SW 1271 (cell line): ENCODE data around the gene STMP1.
"Not testable (repeated sequence)": the region's sequence is repeated elsewhere in the genome, so short reads cannot be mapped to it uniquely, and the experiment has no call there.

Experiments
- DNase-seq, 2 experiments: peaks; one replicate each; lab custom pipeline; 2025; lab: John Stamatoyannopoulos, UW

STMP1 gene

DNA sequence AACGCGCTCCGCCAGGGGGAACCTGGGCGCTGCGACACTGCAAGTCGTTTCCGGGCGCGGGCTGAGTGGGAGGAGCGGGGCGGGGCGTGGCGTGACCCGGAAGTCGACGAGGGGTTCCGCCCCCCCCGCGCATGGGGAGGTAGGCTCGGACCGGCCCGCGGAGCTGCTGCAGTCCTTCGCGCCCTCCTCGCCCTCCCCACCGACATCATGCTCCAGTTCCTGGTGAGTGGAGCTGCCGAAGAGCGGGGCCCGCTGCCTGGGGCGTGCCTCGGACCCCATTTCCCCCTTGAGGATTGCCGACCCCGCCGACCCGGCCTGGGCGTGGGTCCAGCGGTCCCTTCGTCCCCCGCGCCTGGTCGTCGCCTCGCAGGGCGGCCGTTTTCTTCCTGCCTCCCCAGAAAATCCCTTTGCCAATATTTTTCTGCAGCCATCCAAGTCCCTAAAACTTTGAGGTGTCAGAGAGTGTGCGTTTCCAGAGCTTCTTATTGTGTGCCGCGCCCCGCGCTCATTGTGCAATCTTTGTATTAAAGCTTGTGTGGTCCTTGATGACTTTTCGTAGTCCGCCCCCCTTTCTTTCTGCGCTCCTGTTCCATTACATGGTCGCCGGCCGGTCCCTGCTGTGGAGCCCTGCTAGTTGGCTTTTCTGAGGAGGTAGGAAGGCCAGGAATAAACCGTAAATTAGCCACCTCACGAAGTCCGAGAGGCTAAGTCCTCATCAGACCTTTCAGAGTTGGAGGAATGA is at the start of gene STMP1:
Gene STMP1 (plus strand): TSS at position 142 of the 742 bp plus-strand sequence.
- peak; percentile 72 to 87 for DNase-seq

DNA sequence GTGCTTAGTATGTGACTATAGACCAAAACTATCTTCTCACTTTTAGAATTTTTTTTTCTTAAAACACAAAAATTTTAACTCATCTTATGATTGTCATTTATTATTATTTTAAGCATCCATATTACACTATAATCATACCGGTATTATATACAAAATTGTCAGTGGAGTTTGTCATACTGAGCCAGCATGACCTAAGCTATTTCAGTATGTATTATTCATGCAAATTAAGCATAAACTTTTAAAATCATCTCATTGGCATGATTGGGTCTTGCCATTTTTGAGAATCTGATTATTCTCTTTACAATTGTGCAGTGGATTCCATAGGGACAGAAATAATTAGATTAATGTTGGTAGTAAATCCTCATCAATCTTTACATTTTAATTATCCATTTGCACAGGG is 46.2 kb upstream of the STMP1 start:
- no peak for DNase-seq

DNA sequence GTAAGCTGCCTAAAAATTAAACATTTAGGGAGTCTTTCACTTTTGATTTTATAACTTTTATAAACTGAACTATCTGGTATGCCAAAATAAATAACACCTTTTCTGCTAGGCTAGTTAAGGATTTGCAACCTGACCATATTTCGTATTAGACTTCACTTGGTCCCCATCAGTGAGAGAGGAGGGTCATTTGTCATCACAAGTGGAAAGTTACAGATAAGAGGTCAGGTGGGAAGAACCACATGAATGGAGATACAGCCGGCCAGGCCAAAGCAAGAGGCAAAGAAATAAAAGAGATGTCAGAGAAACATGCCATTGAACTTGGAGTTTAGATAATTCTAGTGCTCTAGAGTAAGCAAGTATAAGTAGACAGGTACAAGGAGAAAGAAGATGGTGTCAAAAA is 44.5 kb upstream of the STMP1 start:
- DNase-seq, result no peak

DNA sequence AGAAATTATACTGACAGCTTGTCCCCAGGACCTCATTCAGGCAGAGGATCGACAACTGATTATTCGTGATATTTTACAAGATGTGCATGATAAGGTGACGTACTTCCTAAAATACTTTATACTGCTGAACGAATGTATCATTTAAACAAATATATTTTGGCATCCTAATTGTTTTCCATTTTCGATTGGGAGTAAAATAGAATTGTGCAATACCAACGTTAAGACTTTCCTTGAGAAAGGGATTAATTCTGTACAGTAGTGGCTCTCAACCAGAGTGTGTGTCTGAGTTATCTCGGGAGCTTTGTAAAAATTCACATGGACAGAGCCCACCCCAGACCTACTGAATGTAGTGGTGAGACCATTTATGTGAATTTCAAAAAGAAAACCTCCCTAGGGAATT is 43.8 kb upstream of the STMP1 start:
- DNase-seq, result no peak

DNA sequence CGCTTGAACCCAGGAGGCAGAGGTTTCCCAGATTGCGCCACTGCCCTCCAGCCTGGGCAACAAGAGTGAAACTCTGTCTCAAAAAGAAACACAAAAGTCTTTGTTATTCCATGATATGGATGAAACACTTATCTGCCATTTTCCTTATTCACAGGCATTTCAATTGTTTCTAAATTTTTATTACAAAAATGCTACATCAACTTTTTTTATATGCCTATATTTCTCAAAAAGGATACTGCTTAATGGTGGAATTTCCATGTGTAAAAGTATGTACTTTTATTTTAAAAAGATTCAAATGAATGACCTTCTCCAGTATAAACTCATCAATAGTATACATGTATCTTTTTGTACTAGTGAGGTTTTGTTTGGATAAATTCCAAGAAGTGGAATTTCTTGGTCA is 41.9 kb upstream of the STMP1 start:
- no peak for DNase-seq

DNA sequence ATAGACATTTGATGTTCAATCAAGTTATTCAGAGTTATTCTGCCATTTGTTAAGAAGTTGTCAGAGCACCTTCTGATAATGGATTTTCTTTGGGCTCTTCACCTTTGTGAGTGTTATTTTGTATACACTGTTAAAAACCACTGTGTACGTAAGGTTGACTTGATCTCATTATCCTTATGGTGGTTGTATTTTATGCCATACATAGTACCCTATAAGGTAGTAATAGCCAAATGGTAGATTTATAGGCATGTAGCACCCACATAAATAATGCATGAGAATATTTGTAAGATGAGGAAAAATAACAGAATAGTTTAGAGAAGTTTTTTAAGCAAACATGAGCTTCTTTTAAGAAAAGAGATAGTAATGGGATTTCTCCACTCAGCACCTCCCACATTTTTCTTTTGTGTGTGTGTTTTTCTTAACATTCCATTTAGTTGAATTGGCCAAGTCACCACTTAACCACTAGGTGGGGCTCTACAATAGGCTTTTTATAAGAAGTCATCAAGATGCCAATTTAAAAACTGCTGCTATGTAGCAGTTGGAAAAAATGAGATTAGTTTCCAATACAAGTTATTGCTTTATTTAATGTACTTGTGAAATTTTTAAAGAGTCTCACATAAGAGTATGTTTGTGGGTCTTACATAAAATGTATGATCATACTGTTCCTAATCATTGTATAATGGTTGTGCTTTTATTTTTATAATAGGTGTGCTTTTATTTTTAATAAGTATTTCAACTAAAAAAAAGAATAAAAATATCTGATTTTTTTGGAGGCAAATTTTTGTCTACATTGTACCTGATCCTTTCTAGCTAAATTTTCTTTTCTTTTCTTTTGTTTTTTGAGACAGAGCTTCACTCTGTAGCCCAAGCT is 41.1 kb upstream of the STMP1 start:
- peak; percentile 43 to 74 for DNase-seq

DNA sequence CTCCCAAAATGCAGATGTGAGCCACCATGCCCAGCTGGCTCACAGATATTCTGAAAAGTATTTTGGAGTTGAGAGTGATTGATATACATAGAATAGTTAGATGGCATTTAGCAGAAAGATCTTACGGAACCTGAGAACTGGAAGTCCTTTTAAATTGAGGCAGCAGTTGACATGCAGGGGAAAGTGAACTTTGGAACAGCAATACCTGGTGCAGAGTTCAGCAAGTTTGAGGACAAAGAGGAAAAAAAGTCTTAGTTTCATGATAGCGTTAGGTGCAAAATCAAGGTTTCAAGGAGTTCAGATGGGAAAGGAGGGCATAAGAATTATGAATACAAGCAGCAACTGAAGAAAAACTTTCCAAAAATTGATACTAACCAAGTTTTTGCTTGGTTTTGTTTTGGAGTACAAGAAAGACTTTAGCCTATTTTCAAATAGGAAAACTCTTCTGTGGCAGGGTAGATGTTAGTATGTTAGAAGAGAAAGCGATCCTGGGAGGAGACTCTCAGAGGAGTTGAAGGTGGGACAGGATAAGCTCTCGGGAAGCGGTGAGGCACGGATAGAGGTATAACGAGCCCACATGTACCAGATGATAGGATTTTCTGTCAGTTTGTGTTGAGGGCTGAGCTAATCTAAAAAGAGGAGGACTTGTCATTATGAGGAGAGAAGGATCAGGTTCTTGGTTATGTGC is 28.0 kb upstream of the STMP1 start:
- DNase-seq, result no peak

DNA sequence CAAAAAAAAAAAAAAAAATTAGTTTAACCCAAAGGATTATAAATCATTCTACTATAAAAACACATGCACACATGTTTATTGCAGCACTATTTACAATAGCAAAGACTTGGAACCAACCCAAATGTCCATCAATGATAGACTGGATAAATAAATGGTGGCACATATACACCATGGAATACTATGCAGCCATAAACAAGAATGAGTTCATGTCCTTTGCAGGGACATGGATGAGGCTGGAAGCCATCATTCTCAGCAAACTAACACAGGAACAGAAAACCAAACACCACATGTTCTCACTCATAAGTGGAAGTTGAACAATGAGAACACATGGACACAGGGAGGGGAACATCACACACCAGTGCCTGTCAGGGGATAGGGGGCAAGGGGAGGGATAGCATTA is 22.6 kb upstream of the STMP1 start:
- not testable (repeated sequence) for DNase-seq

DNA sequence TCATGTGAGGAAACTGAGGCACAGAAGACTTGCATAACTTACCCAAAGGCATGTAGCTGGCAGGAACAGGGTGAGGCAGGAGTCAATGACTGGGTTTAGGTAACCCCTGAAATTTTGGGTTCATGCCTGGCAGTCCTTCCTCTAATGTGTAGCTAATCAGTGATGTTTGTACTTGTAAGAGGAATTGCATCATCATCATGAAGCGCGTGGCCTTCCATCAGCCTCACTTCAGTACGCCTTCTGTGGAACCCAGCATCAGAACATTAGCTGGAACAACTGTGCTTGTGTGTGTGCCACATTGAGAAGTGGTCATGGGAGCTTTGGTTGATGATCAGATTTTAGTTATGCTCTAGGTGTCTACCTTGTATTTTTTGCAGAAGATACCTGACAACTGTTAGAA is 18.2 kb upstream of the STMP1 start:
- DNase-seq, result no peak

DNA sequence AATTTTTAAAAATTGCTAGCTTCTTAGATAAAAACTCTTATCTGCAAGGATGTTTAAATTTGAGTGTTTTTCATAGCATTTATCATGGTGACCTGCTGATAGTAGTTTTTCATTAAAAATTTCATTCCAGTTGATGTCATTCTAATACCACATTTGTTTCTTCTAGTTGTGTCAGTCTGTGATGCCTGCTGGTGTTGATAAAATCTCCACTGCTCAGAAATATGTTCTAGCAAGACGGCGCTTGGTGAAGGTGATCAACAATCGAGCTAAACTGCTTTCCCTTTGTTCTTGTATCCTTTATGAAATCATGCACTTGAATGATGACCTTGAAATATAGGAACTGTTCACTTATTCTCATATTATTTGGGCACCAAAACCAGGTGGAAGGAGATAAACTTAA is 17.6 kb upstream of the STMP1 start:
- no peak for DNase-seq

DNA sequence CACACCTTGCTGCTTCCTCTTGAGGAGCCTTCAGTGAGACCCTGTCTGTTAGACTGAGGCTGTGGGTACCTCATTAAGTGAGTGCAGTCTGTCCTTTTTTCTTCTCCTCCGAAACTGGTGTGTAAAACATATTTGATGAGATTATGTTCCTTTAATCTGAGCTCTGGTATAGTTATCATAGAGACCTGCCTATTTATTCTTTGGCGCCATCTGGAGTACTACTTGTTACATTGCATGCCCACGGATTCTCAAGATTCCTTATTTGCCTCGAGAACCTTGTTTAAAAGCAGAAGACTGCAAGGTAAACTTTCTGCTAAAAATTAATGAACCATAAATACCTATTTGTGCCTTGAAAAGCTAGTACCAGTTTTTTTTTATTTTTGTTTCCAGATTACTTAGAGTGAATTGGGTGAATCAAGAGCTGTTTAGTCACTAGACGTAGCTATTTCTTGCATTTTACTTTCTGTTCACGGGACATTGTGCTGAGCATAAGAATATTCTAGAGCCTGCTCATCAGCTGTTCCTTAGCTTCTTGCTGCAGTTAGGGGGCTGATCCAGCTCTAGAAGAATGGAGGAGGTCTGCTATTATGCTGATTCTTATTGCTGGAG is 16.9 kb upstream of the STMP1 start:
- peak in 1 of 2 experiments; percentile 61 for DNase-seq

DNA sequence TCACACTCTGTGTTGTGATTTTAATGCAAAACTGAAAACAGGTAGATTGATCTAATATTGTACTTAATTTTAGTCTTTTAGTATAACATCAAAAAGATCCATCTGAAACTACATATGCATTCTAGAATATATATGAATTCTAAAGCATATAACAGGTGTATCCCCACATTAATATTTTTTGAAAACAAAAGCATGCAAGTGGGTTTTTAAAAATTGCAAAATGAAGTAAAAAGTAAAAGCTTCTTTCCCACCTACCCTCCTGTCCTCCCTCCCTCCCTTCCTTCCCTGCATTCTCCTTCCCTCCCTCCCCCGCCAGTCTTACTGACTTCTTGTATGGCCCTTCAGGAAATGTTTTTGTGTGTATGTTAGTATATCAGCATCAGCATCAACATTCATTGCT is 14.6 kb upstream of the STMP1 start:
- DNase-seq, result no peak

DNA sequence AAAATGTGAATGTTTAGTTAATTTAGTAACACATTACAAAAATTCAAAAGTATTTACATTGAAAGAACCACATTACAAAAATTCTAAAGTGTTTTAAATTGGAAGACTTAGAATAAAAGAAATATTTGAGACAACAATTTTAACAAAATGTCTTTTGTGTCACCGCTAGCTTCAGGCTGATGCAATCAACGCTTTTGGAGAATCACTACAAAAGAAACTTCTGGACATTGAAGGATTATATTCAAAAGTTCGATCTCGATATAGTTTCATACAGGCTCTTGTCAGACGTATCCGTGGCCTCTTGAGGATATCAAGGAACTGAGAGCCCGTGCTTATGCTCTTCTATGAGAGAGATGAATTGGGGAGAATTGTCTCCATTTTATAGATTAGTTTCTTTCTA is 14.1 kb upstream of the STMP1 start:
- DNase-seq, result no peak

DNA sequence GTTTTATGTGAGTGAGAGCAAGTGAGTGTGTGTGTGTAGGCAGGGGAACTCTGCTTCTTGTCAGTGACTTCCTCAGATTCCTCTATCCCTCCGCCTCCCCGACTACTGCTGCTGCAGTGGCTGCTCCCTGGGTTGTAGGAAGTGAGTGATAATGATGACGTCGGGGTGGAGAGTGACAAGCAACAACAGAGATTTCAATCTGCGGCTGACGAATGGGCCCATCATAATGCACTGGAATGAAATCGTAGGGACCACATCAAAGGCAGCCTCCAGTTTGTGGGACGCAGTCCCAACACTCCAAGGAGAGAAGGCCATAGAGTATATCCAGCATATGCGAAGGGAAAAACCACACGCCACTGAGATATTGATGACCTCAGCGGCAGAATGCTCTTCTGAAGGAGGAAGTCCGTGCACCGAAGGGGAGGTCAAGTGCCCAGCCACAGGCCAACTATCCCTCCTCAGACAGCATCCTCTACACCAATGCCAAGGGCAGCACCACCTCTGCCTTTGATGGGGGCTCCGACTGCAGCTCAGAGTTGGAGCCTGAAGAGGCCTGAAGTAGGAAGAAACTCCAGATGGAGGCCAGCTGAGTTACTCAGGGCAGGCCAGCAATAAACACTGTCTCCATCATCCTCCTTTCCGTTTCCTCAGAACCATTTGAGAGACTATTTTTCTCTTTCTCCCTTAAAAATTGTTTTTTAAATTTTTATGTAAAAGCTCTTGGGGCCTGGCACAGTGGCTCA is 11.3 kb upstream of the STMP1 start:
- DNase-seq, result no peak

DNA sequence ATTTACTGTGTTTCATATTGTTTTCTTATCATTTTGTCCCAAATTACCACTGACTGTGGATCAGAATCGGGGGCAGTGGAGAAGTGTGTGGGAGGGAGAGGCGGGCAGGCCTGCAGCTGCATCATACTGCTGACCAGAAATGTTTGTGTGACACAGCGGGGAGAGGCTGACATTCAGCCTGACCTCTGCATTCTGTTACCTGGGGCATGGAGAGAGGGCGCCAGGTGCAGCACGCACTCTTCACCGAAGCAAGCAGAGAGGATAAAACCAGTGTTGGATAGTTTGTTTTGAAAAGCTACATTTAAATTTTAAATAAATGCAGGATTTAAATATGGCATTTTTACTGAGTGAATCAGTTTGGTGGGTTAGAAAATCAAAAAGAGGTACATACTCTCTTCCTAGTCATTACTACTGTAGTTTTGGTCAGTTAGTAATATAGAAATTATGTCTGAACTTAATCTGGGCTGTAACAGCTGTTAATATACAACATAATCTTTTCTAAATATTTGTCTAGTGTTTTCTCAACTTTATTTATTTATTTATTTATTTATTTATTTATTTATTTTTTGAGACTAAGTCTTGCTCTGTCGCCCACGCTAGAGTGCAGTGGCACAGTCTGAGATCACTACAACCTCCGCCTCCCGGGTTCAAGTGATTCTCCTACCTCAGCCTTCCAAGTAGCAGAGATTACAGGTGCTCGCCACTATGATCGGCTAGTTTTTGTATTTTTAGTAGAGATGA is 8.8 kb upstream of the STMP1 start:
- DNase-seq, result no peak

DNA sequence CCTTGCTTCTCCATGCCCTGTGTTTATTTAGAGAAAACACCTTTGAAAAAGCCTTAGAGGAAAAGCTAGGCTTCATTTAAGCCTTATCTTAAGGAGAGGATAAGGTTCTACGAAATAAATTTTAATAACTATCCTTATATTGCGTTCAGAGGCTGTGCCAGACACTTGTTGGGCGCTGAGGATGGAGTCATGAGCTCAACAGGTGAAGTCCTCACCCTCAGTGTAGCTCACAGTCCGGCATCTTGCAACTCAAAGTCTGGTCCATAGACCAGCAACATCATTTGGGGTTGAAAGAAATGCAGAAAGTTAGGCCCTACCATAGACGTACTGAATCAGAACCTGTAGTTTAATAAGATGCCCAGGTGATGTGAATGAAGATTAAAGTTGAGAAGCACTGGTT is 3.8 kb upstream of the STMP1 start:
- DNase-seq, result no peak

DNA sequence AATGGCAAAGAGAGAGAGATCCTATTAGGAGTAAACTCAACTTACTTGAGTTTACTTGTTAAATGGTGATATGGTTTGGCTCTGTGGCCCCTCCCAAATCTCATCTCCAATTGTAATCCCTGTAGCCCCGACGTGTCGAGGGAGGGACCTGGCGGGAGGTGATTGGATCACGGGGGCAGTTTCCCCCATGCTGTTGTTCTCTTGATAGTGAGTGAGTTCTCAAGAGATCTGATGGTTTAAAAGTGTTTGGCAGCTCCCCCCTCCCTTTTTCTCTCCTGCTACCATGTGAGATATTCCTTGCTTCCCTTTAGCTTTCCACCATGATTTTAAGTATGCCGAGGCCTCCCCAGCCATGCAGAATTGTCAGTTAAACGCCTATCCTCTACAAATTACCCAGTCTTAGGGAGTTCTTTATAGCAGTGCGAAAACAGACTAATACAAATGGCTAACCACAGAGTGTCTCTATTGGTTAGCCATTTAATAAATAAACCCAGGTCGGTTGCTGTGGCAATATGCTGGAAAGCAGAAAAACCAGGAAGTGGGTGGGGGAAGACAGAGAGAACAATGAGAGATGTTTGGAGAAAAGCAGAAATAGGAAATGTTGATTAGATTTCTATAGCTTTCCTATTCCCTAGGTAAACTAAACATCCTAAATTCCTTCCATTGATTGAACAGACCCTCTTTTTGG is 3.0 kb upstream of the STMP1 start:
- no peak for DNase-seq

DNA sequence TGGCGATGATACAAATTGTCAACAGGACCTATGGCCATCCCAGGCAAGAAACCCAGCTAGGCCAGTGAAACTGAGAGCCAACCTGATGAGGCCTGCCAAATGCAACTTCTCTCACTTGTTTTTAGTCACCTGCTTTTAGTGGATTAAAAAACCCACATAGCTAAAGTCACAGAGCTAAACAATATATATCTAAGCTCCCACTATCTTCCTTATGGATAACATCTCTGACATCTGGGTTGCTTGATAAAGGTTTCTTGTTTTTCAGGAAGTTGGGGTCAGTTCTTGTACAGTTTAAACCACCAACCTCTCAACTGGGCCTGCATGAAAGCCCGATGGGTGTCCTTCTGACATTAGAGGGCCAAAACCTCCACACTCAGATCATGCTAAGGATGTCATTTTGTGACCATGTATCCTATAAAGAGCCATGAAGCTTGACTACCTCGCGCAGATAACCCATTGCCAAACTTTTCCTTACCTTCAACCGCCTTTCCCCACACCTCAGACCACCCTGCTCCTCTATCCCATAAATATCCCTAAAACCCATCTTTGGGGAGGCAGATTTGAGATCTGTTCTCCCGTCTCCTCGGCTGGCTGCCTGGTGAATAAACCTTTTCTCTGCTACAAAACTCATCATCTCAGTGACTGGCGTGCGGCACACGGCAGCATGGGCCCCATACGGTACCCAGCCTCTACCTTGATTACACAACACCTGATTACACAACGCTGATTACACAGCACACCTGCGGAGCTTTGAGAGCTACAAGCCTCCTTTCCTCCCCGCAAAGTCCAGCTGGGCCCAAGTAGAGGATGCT is 797 bp upstream of the STMP1 start:
- DNase-seq, result no peak

DNA sequence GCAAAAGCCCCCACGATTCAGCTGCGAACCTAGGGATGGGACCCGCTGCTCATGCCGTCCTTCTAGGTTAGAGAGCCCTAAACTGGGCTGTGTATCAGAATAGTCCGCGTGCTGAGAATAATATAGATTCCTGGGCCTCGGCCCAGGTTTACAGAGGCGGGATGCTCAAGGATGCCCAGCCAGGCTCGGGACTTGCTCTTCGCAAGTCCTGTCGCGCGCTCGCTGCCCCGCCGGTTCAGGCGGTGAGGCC is 266 bp upstream of the STMP1 start:
- no peak for DNase-seq

DNA sequence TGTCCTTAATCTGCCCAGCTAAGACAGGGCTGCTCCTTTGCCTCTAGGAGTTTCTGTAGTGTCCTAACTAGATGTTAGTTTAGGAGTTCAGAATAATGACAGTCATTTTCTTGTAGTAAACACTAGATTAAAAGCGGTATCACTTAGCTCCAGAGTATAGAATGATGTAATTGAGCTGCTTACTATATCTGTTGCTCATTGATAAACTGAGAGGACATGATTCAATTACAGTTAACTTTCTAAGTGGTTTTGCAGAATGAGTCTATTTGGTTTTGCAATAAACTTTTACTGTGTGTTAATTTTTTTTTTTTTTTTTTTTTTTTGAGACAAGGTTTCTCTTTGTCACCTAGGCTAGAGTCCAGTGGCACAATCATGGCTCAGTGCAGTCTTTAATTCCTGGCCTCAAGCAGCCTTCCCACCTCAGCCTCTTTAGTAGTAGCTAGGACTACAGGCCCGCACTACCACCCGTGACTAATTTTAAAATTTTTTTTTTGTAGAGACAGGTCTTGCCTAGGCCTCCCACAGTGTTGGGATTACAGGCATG is 1.8 kb downstream of the STMP1 start:
- no peak for DNase-seq
